Keratinocyte (primary cell): ENCODE measurements around the gene STK32C. TPM values are rescaled to one million over a fixed set of nuclear protein-coding genes. Genes with fewer than 3 reads are reported as not detected.

Experiments used
- DNase-seq: peaks from one replicate; pipeline ENCODE4 v3.0.0-alpha.2; 2011; ENCODE audit warnings: low read depth, missing footprints, low spot score
- FAIRE-seq: peaks from 2 replicates; lab custom pipeline; 2011; peaks lifted over from hg19 to GRCh38; lab: Jason Lieb, UNC
- H2AFZ ChIP-seq: 2 replicates; pipeline ENCODE4 v1.6.0; 2012; ENCODE audit warnings: low read length, control low read depth, inconsistent platforms; ENCODE audit not compliant: control insufficient read depth
- H3K27ac ChIP-seq: 2 replicates; pipeline ENCODE4 v1.5.1; 2011; ENCODE audit warnings: low read length; ENCODE audit not compliant: control insufficient read depth, insufficient read depth
- H3K27me3 ChIP-seq: 3 replicates; pipeline ENCODE4 v1.6.0; 2011; ENCODE audit warnings: low read length; ENCODE audit not compliant: control insufficient read depth, insufficient read depth; ENCODE audit errors: extremely low read depth
- H3K36me3 ChIP-seq, 2 experiments: 2 replicates in 1 of 2; 3 replicates in 1 of 2; pipeline ENCODE4 v1.5.1; 2011; ENCODE audit warnings: low read length in 2 of 2, mild to moderate bottlenecking in 1 of 2; ENCODE audit not compliant: control insufficient read depth in 2 of 2, insufficient read depth in 2 of 2; ENCODE audit errors: extremely low read depth in 1 of 2
- H3K4me1 ChIP-seq: 3 replicates; pipeline ENCODE4 v1.5.1; 2011; ENCODE audit warnings: low read length; ENCODE audit not compliant: control insufficient read depth, insufficient read depth; ENCODE audit errors: extremely low read depth
- H3K4me2 ChIP-seq: 3 replicates; pipeline ENCODE4 v1.6.0; 2011; ENCODE audit warnings: low read depth, low read length; ENCODE audit not compliant: control insufficient read depth, insufficient read depth; ENCODE audit errors: extremely low read depth
- H3K4me3 ChIP-seq, 3 experiments: fragments of 200-600 bp in 1 of 3; sonication (generic) in 1 of 3; 2 replicates in 2 of 3; 3 replicates in 1 of 3; pipeline ENCODE4 v1.5.1; 2011 to 2016; ENCODE audit warnings: low read length in 3 of 3, mild to moderate bottlenecking in 3 of 3, control low read depth in 2 of 3, inconsistent platforms in 1 of 3, low read depth in 1 of 3, mixed read lengths in 1 of 3, mixed run types in 1 of 3, moderate library complexity in 1 of 3; ENCODE audit not compliant: control insufficient read depth in 2 of 3, insufficient read depth in 2 of 3; ENCODE audit errors: extremely low read depth in 1 of 3
- H3K79me2 ChIP-seq: 2 replicates; pipeline ENCODE4 v1.6.0; 2012; ENCODE audit warnings: low read length; ENCODE audit not compliant: control insufficient read depth, insufficient read depth
- H3K9ac ChIP-seq: 3 replicates; pipeline ENCODE4 v1.6.0; 2011; ENCODE audit warnings: low read length; ENCODE audit not compliant: control insufficient read depth, insufficient read depth; ENCODE audit errors: extremely low read depth
- H3K9me1 ChIP-seq: 3 replicates; pipeline ENCODE4 v1.6.0; 2011; ENCODE audit warnings: low read length; ENCODE audit not compliant: control insufficient read depth, insufficient read depth; ENCODE audit errors: extremely low read depth
- H3K9me3 ChIP-seq: 2 replicates; pipeline ENCODE4 v1.5.1; 2012; ENCODE audit warnings: low read depth, low read length; ENCODE audit not compliant: control insufficient read depth
- H4K20me1 ChIP-seq: 3 replicates; pipeline ENCODE4 v1.6.0; 2011; ENCODE audit warnings: low read length; ENCODE audit not compliant: control insufficient read depth, insufficient read depth; ENCODE audit errors: extremely low read depth
- EZH2 ChIP-seq: IDR thresholded peaks from one replicate; pipeline ENCODE4 v1.6.1; 2012; ENCODE audit warnings: inconsistent platforms, mild to moderate bottlenecking, low read length, moderate library complexity
- dilution Hi-C: fragments of 300-500 bp; cut with MboI; formaldehyde crosslinking; loops from one replicate; pipeline ENCODE4 v1.7.0; 2020; ENCODE audit warnings: low sequenced_read_pairs; ENCODE audit not compliant: extremely low pct_ligation_motif_present
- polyA plus RNA-seq, 5 experiments: library from polyadenylated mRNA; depleted of rRNA in 3 of 5; stranded (reverse) in 3 of 5; stranded (forward) in 1 of 5; unstranded in 1 of 5; fragments of >200 nt; gene quantifications; 1 replicate in 1 of 5; 2 replicates in 3 of 5; 3 replicates in 1 of 5; pipeline versions ENCODE4 v1.2.1 to v1.2.3, GENCODE V29; 2011 to 2012; ENCODE audit warnings: missing spikeins in 2 of 5, low read depth in 1 of 5, low replicate concordance in 1 of 5
- TF ChIP-seq, protein P1 (sequence below), 3 experiments: IDR thresholded peaks in 1 of 3; conservative IDR thresholded peaks in 1 of 3; optimal IDR thresholded peaks in 1 of 3; 2 replicates in 2 of 3; 3 replicates in 1 of 3; pipeline versions ENCODE3 to v1.5.1; 2011; ENCODE audit warnings: low read length in 3 of 3, mild to moderate bottlenecking in 3 of 3, moderate library complexity in 2 of 3, control low read depth in 1 of 3, inconsistent platforms in 1 of 3; ENCODE audit not compliant: insufficient read depth in 2 of 3; ENCODE audit errors: extremely low read depth in 1 of 3

The STK32C gene
- polyA plus RNA-seq, 1 donor (not counting 4 experiments of a cell fraction or from before 2014, with no cell fraction given), result 4.1 TPM

- Histone ChIP-seq H3K36me3 (no peaks in the 10 kb centered on the region), H3K9me3 (no peaks in the 10 kb centered on the region), H3K4me2 (no peak overlapping the region), H2AFZ (no peak overlapping the region), H3K79me2 (no peaks in the 10 kb centered on the region), H3K27me3 (peaks cover 19% of the 10 kb centered on the region), H3K9me1 (no peaks in the 10 kb centered on the region), H3K27ac (no peak overlapping the region), H4K20me1 (no peaks in the 10 kb centered on the region), H3K4me1 (no peaks in the 10 kb centered on the region), H3K9ac (no peak overlapping the region), H3K4me3 (no peak overlapping the region)
- no peak for TF ChIP-seq EZH2
- TF ChIP-seq, protein P1, sequence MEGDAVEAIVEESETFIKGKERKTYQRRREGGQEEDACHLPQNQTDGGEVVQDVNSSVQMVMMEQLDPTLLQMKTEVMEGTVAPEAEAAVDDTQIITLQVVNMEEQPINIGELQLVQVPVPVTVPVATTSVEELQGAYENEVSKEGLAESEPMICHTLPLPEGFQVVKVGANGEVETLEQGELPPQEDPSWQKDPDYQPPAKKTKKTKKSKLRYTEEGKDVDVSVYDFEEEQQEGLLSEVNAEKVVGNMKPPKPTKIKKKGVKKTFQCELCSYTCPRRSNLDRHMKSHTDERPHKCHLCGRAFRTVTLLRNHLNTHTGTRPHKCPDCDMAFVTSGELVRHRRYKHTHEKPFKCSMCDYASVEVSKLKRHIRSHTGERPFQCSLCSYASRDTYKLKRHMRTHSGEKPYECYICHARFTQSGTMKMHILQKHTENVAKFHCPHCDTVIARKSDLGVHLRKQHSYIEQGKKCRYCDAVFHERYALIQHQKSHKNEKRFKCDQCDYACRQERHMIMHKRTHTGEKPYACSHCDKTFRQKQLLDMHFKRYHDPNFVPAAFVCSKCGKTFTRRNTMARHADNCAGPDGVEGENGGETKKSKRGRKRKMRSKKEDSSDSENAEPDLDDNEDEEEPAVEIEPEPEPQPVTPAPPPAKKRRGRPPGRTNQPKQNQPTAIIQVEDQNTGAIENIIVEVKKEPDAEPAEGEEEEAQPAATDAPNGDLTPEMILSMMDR (optimal IDR thresholded peaks at IDR 0.05 in 1 of 3, IDR thresholded peaks at IDR 0.05 in 1 of 3, conservative IDR thresholded peaks at IDR 0.05 in 1 of 3; ENCODE audit: extremely low read depth in 1 of 3, insufficient read depth in 2 of 3, low read length in 3 of 3), result no peak
- dilution Hi-C loops, result no loop called here
- DNase-seq, result no peak
- no peak for FAIRE-seq
These were observed 140.6 kb downstream of the STK32C start for GRCh38 chr10:132167041-132167674.

- FAIRE-seq (no peak), DNase-seq (no peak)
- H3K9me3 ChIP-seq, result no peaks in the 10 kb centered on the region
- no peak overlapping the region for H3K4me3 ChIP-seq
- dilution Hi-C loops, result no loop called here
- TF ChIP-seq, protein P1 (optimal IDR thresholded peaks at IDR 0.05 in 1 of 3, IDR thresholded peaks at IDR 0.05 in 1 of 3, conservative IDR thresholded peaks at IDR 0.05 in 1 of 3; ENCODE audit: extremely low read depth in 1 of 3, insufficient read depth in 2 of 3, low read length in 3 of 3), result no peak
- TF ChIP-seq EZH2, result no peak
- H3K4me2 ChIP-seq, result no peak overlapping the region
- H3K9ac ChIP-seq, result no peak overlapping the region
- no peak overlapping the region for H2AFZ ChIP-seq
- H3K27ac ChIP-seq, result no peak overlapping the region
- no peaks in the 10 kb centered on the region for H3K9me1 ChIP-seq
- no peaks in the 10 kb centered on the region for H3K79me2 ChIP-seq
- H3K36me3 ChIP-seq, result no peaks in the 10 kb centered on the region
- peaks cover 17% of the 10 kb centered on the region for H3K27me3 ChIP-seq
- H4K20me1 ChIP-seq, result no peaks in the 10 kb centered on the region
- no peaks in the 10 kb centered on the region for H3K4me1 ChIP-seq
These were observed 141.4 kb downstream of the STK32C start for GRCh38 chr10:132166216-132166950.
